Right ventricle myocardium inferior (tissue), 1 donor: ENCODE data around the gene COBL. TPM values are rescaled to one million over a fixed set of nuclear protein-coding genes. Genes with fewer than 3 reads are reported as not detected.
A peak's percentile ranks its signal among the peaks of the same experiment; 100 is the strongest.

Experiments
- ATAC-seq: fragments of 200-7000 bp; cut with Tn5 transposase; one replicate; pipeline ENCODE4 v1.9.1; 2020; ENCODE audit warnings: mild to moderate bottlenecking, moderate library complexity
- DNase-seq: peaks from one replicate; pipeline ENCODE4 v3.0.0; 2021; ENCODE audit errors: missing footprints
- intact Hi-C: fragments of 100-400 bp; cut with DNase I; formaldehyde crosslinking; loops from one replicate; pipeline ENCODE4 v1.11.0; 2022
- total RNA-seq: library from RNA; stranded (reverse); fragmentation: NEBNext Ultra II Directional; extraction: Animal tissue kit (Norgen Biotek cat#: 25700); gene quantifications from one replicate; pipeline ENCODE4 v1.2.1, GENCODE V29; 2021
- donor health status: DM: no; HTN: yes; CAD: no; lungs with severe emphysema.

The COBL gene
- total RNA-seq, 1 donor from 2014 or later: 88.3 TPM

- intact Hi-C loops: loop anchor here (5.0 to 10.0 kb wide), 3 partner anchors 275 to 600 kb away; no protein-coding TSS in a partner anchor
- ATAC-seq (no peak), DNase-seq (no peak)
These were observed 249.4 kb downstream of the COBL start for GRCh38 chr7:51067258-51067657.

GRCh38 chr7:51066405-51066882 lies 250.2 kb downstream of the COBL start:
- ATAC-seq (no peak), DNase-seq (no peak)
- intact Hi-C loops: loop anchor here (5.0 to 10.0 kb wide), 3 partner anchors 274 to 599 kb away; no protein-coding TSS in a partner anchor

GRCh38 chr7:51065766-51066165 lies 250.8 kb downstream of the COBL start:
- DNase-seq (no peak), ATAC-seq (no peak)
- intact Hi-C loops: loop anchor here (5.0 to 10.0 kb wide), 3 partner anchors 273 to 598 kb away; no protein-coding TSS in a partner anchor

- ATAC-seq (no peak), DNase-seq (no peak)
- intact Hi-C loops: loop anchor here (5.0 to 10.0 kb wide), 3 partner anchors 272 to 597 kb away; no protein-coding TSS in a partner anchor
These were observed 251.9 kb downstream of the COBL start for GRCh38 chr7:51064688-51065087.

GRCh38 chr7:51062222-51062987 lies 254.2 kb downstream of the COBL start:
- DNase-seq (no peak), ATAC-seq (peak; percentile 29)
- intact Hi-C loops: loop anchor here (10.0 kb wide), 1 partner anchor 378 kb away; no protein-coding TSS in a partner anchor

GRCh38 chr7:51060536-51060935 lies 256.1 kb downstream of the COBL start:
- intact Hi-C loops: loop anchor here (10.0 kb wide), 1 partner anchor 376 kb away; no protein-coding TSS in a partner anchor
- DNase-seq (no peak), ATAC-seq (no peak)

GRCh38 chr7:51059504-51060142 lies 257.0 kb downstream of the COBL start:
- intact Hi-C loops: loop anchor here (10.0 kb wide), 1 partner anchor 375 kb away; no protein-coding TSS in a partner anchor
- DNase-seq (no peak), ATAC-seq (no peak)

GRCh38 chr7:51058764-51059163 lies 257.8 kb downstream of the COBL start:
- no peak for DNase-seq
- intact Hi-C loops: no loop called here

GRCh38 chr7:51055039-51055840 lies 261.4 kb downstream of the COBL start:
- ATAC-seq: peak; percentile 23
- intact Hi-C loops: no loop called here
- DNase-seq: no peak

More at GRCh38 chr7:51058764-51059163, 257.8 kb downstream of the COBL start:
- no peak for ATAC-seq

GRCh38 chr7:51054231-51054630 lies 262.4 kb downstream of the COBL start:
- no peak for ATAC-seq
- no peak for DNase-seq
- intact Hi-C loops: no loop called here

GRCh38 chr7:51053160-51053925 lies 263.3 kb downstream of the COBL start:
- DNase-seq (no peak), ATAC-seq (no peak)
- intact Hi-C loops: no loop called here

GRCh38 chr7:51046482-51046881 lies 270.1 kb downstream of the COBL start:
- intact Hi-C loops: no loop called here
- ATAC-seq (no peak), DNase-seq (no peak)

GRCh38 chr7:51046103-51046466 lies 270.5 kb downstream of the COBL start:
- intact Hi-C loops: no loop called here
- DNase-seq (no peak), ATAC-seq (peak; percentile 10)

- DNase-seq: no peak
- intact Hi-C loops: no loop called here
- peak; percentile 26 for ATAC-seq
These were observed 271.1 kb downstream of the COBL start for GRCh38 chr7:51045319-51046102.

GRCh38 chr7:51043461-51043860 lies 273.1 kb downstream of the COBL start:
- no peak for ATAC-seq
- DNase-seq: no peak
- intact Hi-C loops: no loop called here

GRCh38 chr7:51040787-51041186 lies 275.8 kb downstream of the COBL start:
- DNase-seq: no peak
- intact Hi-C loops: no loop called here
- ATAC-seq: no peak

GRCh38 chr7:51038573-51038972 lies 278.0 kb downstream of the COBL start:
- no peak for DNase-seq
- no peak for ATAC-seq
- intact Hi-C loops: no loop called here

- intact Hi-C loops: no loop called here
- ATAC-seq (no peak), DNase-seq (no peak)
These were observed 280.9 kb downstream of the COBL start for GRCh38 chr7:51035716-51036115.
